B cell (primary cell): ENCODE results near the gene NME7. TPM values are rescaled to one million over a fixed set of nuclear protein-coding genes. Genes with fewer than 3 reads are reported as not detected.

ENCODE experiments used
- ATAC-seq: fragments of 200-7000 bp; cut with Tn5 transposase; one replicate; pipeline ENCODE4 v1.10.0; 2021; ENCODE audit warnings: low read depth, mild to moderate bottlenecking, moderate number of reproducible peaks, moderate library complexity
- CTCF ChIA-PET: fragments of 350-600 bp; sonication (Branson Sonifier 250); formaldehyde crosslinking; loops from one replicate; lab custom pipeline; 2021; ENCODE audit warnings: antibody characterized with exemption, inconsistent platforms; lab: Charles Lee
- POLR2A ChIA-PET: fragments of 350-600 bp; sonication (Branson Sonifier 250); formaldehyde crosslinking; loops from one replicate; lab custom pipeline; 2021; ENCODE audit warnings: antibody characterized with exemption; lab: Charles Lee
- DNase-seq: peaks from one replicate; pipeline ENCODE4 v3.0.0; 2013
- H2AFZ ChIP-seq: 2 replicates; pipeline ENCODE4 v1.6.1; 2012; ENCODE audit warnings: mild to moderate bottlenecking, low read depth, low read length; ENCODE audit not compliant: insufficient read depth, poor library complexity, severe bottlenecking
- H3K27ac ChIP-seq, 2 donors: 1 replicate in 1 of 2; 2 replicates in 1 of 2; pipeline ENCODE4 v1.5.1; 2012 to 2013; ENCODE audit warnings: low read length in 2 of 2, mild to moderate bottlenecking in 2 of 2, moderate library complexity in 1 of 2
- H3K27me3 ChIP-seq, 4 experiments: fragments of 200-600 bp in 1 of 4; sonication (generic) in 1 of 4; replicated peaks in 1 of 4; 1 replicate in 2 of 4; 2 replicates in 2 of 4; pipeline versions ENCODE4 v1.6.1 to v1.7.0; 2013 to 2016; ENCODE audit warnings: low read length in 3 of 4, mild to moderate bottlenecking in 2 of 4, mixed read lengths in 1 of 4, moderate library complexity in 1 of 4; ENCODE audit not compliant: insufficient read depth in 4 of 4, control insufficient read depth in 3 of 4; ENCODE audit errors: control extremely low read depth in 1 of 4
- H3K36me3 ChIP-seq, 2 experiments: replicated peaks in 1 of 2; 1 replicate in 1 of 2; 2 replicates in 1 of 2; pipeline versions ENCODE4 v1.6.1 to v1.7.1; 2013; ENCODE audit warnings: low read length in 1 of 2; ENCODE audit not compliant: insufficient read depth in 2 of 2, control insufficient read depth in 1 of 2; ENCODE audit errors: control extremely low read depth in 1 of 2, extremely low read depth in 1 of 2
- H3K4me1 ChIP-seq, 2 donors: fragments of 200-600 bp in 1 of 2; sonication (generic) in 1 of 2; 1 replicate in 1 of 2; 2 replicates in 1 of 2; pipeline versions ENCODE4 v1.5.1 to v1.6.1; 2013 to 2017; ENCODE audit warnings: low read length in 2 of 2; ENCODE audit not compliant: control insufficient read depth in 2 of 2, insufficient read depth in 2 of 2
- H3K4me2 ChIP-seq: replicated peaks from 2 replicates; pipeline ENCODE3; 2012; ENCODE audit warnings: mild to moderate bottlenecking, low read depth, low read length; ENCODE audit not compliant: poor library complexity, severe bottlenecking
- H3K4me3 ChIP-seq, 5 experiments: fragments of 200-600 bp in 1 of 5; sonication (generic) in 1 of 5; 1 replicate in 3 of 5; 2 replicates in 2 of 5; pipeline versions ENCODE4 v1.5.1 to v1.7.0; 2011 to 2016; ENCODE audit warnings: low read length in 4 of 5, mild to moderate bottlenecking in 4 of 5, low read depth in 2 of 5, control low read depth in 1 of 5, moderate library complexity in 1 of 5; ENCODE audit not compliant: insufficient read depth in 1 of 5; ENCODE audit errors: control extremely low read depth in 1 of 5, extremely low read depth in 1 of 5
- H3K79me2 ChIP-seq: fragments of 200-600 bp; sonication (generic); one replicate; pipeline ENCODE4 v1.6.0; 2016; ENCODE audit warnings: low read length; ENCODE audit not compliant: control insufficient read depth, insufficient read depth
- H3K9ac ChIP-seq: fragments of 200-600 bp; sonication (generic); 2 replicates; pipeline ENCODE4 v1.6.1; 2017; ENCODE audit warnings: mild to moderate bottlenecking, low read length, moderate library complexity
- H3K9me3 ChIP-seq, 3 donors: one replicate each; pipeline versions ENCODE4 v1.6.1 to v1.7.1; 2013; ENCODE audit warnings: low read length in 2 of 3; ENCODE audit not compliant: control insufficient read depth in 2 of 3, insufficient read depth in 1 of 3; ENCODE audit errors: control extremely low read depth in 1 of 3
- H4K20me1 ChIP-seq: 2 replicates; pipeline ENCODE4 v1.6.0; 2012; ENCODE audit warnings: mild to moderate bottlenecking, low read length; ENCODE audit not compliant: insufficient read depth, control insufficient read depth, poor library complexity, severe bottlenecking
- H3K27ac Mint-ChIP-seq: one replicate; pipeline ENCODE4 v1.8.0; 2021; ENCODE audit warnings: mixed read lengths
- H3K27me3 Mint-ChIP-seq: one replicate; pipeline ENCODE4 v1.8.0; 2021; ENCODE audit warnings: mixed read lengths
- H3K4me1 Mint-ChIP-seq: one replicate; pipeline ENCODE4 v1.8.0; 2021; ENCODE audit warnings: mixed read lengths
- H3K4me3 Mint-ChIP-seq: one replicate; pipeline ENCODE4 v1.8.0; 2021; ENCODE audit warnings: mixed read lengths
- H3K9me3 Mint-ChIP-seq: one replicate; pipeline ENCODE4 v1.8.0; 2022; ENCODE audit warnings: mixed read lengths; ENCODE audit not compliant: insufficient read depth
- EZH2 ChIP-seq: IDR thresholded peaks from 2 replicates; pipeline ENCODE4 v1.6.1; 2012; ENCODE audit warnings: borderline replicate concordance, low read depth, mild to moderate bottlenecking, moderate library complexity, low read length; ENCODE audit not compliant: insufficient read depth, poor library complexity, severe bottlenecking
- WGBS: methylation state at CpG from one replicate; pipeline ENCODE4 v1.1.5; 2013; ENCODE audit warnings: missing lambda C conversion rate; ENCODE audit not compliant: insufficient coverage; 5-methylcytosine and 5-hydroxymethylcytosine counted together
- intact Hi-C: fragments of 100-400 bp; cut with micrococcal nuclease; formaldehyde crosslinking; loops from one replicate; pipeline ENCODE4 v1.10.0; 2022
- polyA plus RNA-seq: library from polyadenylated mRNA; depleted of rRNA; stranded (reverse); fragments of >200 nt; gene quantifications from 2 replicates; pipeline ENCODE4 v1.2.3, GENCODE V29; 2012
- total RNA-seq, 2 donors: library from RNA; stranded (reverse); fragments of 120-200 nt in 1 of 2; gene quantifications; 1 replicate in 1 of 2; 2 replicates in 1 of 2; pipeline versions ENCODE4 v1.2.3 to v1.2.4, GENCODE V29; 2013 to 2022
- TF ChIP-seq, protein P1 (sequence below): fragments of 200-600 bp; IDR thresholded peaks from one replicate; pipeline ENCODE4 v1.8.0; 2022; ENCODE audit warnings: antibody characterized with exemption, mild to moderate bottlenecking

Gene NME7
- total and polyA plus RNA-seq, 2 donors (not counting 1 experiment from before 2014, with no cell fraction given): 3.3 to 14.3 TPM

- H3K27me3 ChIP-seq: no peaks in the 10 kb centered on the region
- no peaks in the 10 kb centered on the region for H3K4me1 ChIP-seq
- H3K36me3 ChIP-seq: no peaks in the 10 kb centered on the region
- TF ChIP-seq EZH2: no peak
- TF ChIP-seq, protein P1, sequence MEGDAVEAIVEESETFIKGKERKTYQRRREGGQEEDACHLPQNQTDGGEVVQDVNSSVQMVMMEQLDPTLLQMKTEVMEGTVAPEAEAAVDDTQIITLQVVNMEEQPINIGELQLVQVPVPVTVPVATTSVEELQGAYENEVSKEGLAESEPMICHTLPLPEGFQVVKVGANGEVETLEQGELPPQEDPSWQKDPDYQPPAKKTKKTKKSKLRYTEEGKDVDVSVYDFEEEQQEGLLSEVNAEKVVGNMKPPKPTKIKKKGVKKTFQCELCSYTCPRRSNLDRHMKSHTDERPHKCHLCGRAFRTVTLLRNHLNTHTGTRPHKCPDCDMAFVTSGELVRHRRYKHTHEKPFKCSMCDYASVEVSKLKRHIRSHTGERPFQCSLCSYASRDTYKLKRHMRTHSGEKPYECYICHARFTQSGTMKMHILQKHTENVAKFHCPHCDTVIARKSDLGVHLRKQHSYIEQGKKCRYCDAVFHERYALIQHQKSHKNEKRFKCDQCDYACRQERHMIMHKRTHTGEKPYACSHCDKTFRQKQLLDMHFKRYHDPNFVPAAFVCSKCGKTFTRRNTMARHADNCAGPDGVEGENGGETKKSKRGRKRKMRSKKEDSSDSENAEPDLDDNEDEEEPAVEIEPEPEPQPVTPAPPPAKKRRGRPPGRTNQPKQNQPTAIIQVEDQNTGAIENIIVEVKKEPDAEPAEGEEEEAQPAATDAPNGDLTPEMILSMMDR: no peak
- H3K4me3 ChIP-seq: no peak overlapping the region
- intact Hi-C loops: no loop called here
- Mint-ChIP-seq H3K27me3 (no peaks in the 10 kb centered on the region), H3K9me3 (no peaks in the 10 kb centered on the region), H3K4me1 (no peaks in the 10 kb centered on the region), H3K4me3 (no peak overlapping the region), H3K27ac (no peak overlapping the region)
- WGBS: no CpG with 5 or more reads among the region's 1 CpG
- no peak overlapping the region for H2AFZ ChIP-seq
- ChIA-PET CTCF (interaction anchor here (0.7 kb wide), 1 partner anchor 11 kb away, joined by 3 read pairs; no protein-coding TSS in a partner anchor), POLR2A (no interaction called here)
- no peak overlapping the region for H3K27ac ChIP-seq
- H3K9ac ChIP-seq: no peak overlapping the region
- H3K4me2 ChIP-seq: no peak overlapping the region
- no peaks in the 10 kb centered on the region for H3K9me3 ChIP-seq
- no peaks in the 10 kb centered on the region for H3K79me2 ChIP-seq
- DNase-seq: no peak
- H4K20me1 ChIP-seq: no peaks in the 10 kb centered on the region
- ATAC-seq: no peak
Observed at GRCh38 chr1:169236143-169236542, 131.5 kb downstream of the NME7 start.

DNA sequence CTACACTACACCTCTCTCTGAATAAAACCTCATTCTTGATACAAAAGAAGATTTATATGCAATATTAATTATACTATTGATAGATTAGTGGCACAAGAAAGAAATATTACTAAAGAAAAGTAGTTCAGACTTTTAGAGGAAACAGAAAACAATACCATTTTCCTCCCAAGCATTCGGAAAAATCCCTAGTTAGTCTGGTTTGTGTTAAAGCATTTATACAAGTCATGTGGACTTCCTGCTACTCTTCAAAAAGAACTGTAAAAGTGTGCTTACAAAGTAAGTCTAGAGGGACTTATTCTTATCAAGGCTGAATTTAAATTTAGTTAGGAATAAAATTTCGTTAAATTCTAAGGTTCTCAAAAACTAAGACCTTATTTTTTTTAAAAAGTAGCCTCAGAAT lies 132.0 kb downstream of the NME7 start:
- intact Hi-C loops: no loop called here
- Histone ChIP-seq H3K4me3 (no peak overlapping the region), H2AFZ (no peak overlapping the region), H3K9ac (no peak overlapping the region), H3K9me3 (no peaks in the 10 kb centered on the region), H3K36me3 (no peaks in the 10 kb centered on the region), H3K79me2 (no peaks in the 10 kb centered on the region), H3K27me3 (no peaks in the 10 kb centered on the region), H3K4me2 (no peak overlapping the region), H3K4me1 (no peaks in the 10 kb centered on the region), H4K20me1 (no peaks in the 10 kb centered on the region), H3K27ac (no peak overlapping the region)
- H3K9me3 Mint-ChIP-seq: no peaks in the 10 kb centered on the region
- ATAC-seq (no peak), DNase-seq (no peak)
- TF ChIP-seq, protein P1: no peak
- no peak for TF ChIP-seq EZH2
- H3K4me1 Mint-ChIP-seq: no peaks in the 10 kb centered on the region
- CTCF ChIA-PET: no interaction called here
- no peak overlapping the region for H3K27ac Mint-ChIP-seq
- H3K27me3 Mint-ChIP-seq: no peaks in the 10 kb centered on the region
- POLR2A ChIA-PET: no interaction called here
- no peak overlapping the region for H3K4me3 Mint-ChIP-seq
- no CpG with 5 or more reads among the region's 2 CpGs for WGBS
